DLD1 (cell line): ENCODE measurements around the gene GSTO1.

Experiments
- in situ Hi-C: cut with HindIII; loops from 2 replicates; pipeline ENCODE4 v1.10.0; 2017; ENCODE audit warnings: low sequenced_read_pairs

The GSTO1 gene

DNA sequence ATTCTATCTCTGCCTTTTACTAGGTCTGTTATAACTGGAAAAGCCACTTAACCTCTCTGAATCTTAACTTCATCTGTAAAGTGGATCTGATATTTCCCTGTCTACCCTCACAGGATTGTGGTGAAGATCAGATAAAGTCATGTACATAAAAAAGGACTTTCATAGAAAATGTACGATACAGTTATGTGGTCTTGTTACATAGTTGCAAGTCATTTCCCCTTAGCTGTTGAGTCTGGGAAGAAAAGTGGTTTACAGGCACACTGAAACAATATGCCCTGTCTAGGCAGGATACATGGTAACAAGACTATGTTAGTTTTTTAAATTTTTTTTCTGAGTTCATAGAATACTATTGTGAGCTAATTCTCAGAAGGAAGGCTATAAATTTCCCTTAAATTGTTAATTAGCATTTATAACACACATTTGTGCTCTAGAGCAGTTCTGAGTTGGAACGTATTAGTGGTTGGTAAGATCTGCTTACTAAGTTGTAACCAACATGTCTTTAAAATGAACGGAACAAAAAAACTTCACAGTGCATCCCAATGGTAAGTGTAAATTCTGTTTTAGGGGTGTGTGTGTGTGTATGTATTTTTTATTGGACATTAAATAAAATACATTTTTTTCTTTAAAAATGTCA lies 7.1 kb upstream of the GSTO1 start:
- in situ Hi-C loops, result loop anchor here (25.0 kb wide), 1 partner anchor 110 kb away; no protein-coding TSS in a partner anchor

DNA sequence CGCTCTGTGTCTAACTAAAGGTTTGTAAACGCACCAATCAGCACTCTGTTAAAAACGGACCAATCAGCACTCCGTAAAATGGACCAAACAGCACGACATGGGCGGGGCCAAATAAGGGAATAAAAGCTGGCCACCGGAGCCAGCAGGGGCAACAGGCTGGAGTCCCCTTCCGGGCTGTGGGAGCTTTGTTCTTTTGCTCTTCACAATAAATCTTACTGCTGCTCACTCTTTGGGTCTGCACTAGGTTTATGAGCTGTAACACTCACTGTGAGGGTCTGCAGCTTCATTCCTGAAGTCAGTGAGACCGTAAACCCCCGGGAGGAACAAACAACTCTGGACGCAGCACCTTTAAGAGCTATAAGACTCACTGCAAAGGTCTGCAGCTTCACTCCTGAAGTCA lies 5.8 kb upstream of the GSTO1 start:
- in situ Hi-C loops, result loop anchor here (25.0 kb wide), 1 partner anchor 112 kb away; no protein-coding TSS in a partner anchor

DNA sequence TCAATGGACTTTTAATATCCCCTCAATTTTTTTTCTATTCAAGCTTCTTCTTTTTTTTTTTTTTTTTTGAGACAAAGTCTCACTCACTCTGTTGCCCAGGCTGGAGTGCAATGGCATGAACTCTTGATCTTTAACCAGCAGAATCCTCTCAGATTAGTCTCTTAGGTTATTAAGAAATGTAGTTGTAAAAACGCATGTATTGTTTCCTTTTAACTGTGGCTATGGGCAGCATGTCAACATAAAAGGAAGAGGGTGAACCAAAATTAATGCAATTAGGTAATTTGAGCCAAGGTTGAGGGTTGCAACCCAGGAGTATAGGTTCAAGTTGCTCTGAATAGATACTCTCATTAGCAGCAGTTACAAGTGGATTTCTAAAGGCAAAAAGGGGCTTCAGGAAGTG lies 4.3 kb upstream of the GSTO1 start:
- in situ Hi-C loops, result no loop called here

DNA sequence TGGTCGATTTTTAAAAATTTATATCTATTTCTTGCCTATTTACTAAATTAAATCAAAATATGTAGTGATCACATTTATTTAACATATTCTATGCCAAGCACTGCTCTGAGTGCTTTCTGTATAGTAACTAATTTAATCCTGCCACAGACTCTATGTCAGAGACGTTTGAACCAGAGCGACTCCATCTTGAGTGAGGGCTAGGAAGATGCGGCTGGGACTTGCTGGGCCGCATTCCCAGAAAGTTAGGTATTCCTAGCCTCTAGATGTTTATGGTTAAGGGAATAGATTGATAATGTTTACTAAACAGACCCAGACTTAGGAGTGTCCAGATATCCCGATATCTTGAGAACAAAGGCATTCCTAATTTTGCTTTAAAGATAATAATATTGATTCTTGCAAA lies 3.2 kb upstream of the GSTO1 start:
- in situ Hi-C loops, result no loop called here

DNA sequence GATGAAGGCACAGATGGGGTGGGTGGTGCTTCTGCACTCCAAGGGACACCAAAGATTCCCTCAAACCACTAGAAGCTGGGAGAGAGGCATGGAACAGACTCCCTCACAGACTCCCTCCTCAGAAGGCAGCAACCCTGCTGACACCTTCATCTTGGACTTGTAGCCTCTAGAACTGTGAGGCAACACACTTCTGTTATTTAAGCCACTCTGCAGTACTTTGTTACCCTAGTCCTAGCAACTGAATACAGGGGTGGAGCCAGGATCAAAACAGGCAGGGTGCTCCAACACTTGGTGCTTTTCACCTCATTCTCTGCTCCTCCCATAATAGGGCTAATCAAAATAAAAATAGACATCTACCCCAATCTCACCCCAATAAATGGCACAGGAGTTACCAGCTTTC lies 2.3 kb upstream of the GSTO1 start:
- in situ Hi-C loops, result no loop called here

DNA sequence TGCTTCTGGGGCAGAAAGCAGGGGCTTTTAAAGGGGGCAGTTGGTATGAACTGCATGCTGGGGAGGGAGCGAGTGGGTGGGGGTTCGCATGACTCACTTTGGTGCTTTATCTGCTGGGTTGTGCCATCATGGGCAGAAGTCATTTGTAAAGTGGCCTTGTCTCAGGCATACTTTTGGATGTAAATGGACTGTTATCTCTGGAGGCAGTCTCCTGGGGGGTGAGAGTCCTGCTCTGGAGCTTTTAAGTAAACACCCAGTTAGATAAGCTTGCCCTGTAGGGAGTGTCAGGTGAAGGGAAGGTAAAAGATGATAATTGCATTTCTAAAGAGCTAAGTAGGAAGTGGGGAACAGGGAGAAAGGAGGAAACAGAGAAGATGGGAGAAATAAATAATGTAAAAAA lies 1.6 kb upstream of the GSTO1 start:
- in situ Hi-C loops, result no loop called here

DNA sequence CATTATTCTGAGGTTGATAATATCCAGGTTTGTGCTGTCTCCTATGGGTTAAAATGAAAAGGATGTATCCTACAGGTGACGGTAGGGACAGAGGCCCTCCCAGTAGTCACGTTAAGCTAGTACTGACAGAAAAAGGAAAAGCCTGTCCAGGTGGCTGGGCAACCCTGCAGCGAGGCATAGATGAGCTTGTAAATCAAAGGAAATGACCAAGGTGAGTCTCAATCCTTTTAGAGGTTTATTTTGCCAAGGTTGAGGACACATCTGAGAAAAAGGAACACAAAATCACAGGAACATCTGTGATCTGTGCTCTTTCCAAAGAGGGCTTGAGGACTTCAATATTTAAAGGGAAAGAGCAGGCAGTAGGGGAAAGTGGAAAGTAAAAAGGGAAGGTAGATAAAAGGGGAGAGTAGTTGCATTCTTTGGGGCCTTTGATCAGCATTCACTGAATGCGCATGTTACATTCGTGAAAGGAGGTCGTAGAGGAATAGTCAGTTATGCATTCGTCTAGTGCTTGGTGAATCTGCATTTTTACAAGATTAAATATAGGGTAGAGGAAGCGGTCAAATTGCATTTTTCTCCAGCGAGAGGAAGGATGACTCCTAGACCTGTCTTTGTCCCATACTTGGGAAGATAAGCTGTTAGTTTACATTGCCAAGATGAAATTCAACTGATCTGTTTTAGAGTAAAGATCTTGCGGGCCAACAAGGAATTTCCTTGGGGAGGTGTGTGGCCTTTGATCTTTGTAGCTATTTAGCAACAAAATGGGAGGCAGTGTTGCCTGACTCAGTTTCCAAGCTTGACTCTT lies 884 bp upstream of the GSTO1 start:
- in situ Hi-C loops, result no loop called here

DNA sequence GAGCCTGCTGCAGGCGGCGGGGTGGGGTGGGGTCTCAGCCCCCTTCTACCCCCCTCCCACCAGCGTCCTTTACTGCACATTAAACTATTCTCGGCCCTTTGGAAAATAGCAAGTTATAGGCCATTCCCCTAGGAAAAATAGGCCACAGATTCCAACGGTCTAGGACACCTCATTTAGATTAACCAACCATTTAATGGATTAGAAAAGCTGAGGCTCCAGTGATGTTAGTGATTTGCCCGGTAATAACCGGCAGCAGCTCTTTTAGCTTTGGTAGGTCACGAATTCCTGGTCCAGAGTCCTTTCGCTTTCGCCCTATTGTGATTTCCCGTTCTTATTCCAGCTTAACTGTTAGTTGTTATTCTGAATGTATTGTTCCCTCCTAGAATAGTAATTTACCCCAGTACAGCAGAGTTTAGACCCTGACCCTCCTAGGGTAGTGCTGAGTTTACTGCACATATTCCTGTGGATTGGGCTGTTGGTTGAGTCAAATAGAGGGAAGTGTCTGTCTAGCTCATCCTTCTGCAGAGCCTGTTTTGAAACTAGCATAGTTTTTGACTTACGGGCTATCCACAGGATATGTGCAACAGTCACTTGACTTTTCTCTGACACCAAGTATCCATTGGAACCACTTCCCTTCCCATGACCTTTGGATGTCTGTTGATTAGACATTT lies 754 bp downstream of the GSTO1 start:
- in situ Hi-C loops, result no loop called here

DNA sequence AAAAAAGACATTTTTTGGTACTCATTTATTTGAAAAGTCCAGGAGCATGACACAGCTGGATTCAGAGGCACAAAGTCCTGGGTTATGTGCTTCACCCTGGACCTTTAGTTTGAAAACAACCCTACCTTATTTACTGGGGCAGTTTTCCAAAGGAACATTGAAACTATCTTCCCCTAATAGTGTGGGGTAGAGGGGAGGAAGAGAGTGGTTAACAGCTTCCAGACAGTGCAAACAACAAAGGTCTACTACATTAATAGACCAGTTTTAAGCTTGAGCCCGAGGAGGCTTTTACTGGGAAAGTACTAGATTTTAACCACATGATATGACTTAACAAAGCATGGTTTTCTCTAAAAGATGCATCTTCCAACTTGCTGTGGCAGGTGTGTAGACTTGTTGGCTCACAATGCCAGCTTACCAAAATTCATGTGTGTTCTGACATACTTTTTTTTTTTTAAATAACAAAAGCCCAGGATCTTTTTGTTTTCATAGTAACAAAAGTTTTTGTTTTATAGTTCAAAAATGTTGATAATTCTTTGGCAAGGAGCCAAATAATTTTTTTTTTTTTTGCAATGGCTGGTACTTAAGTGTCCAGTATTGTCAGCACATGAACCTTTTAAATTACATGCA lies 1.8 kb downstream of the GSTO1 start:
- in situ Hi-C loops, result no loop called here

DNA sequence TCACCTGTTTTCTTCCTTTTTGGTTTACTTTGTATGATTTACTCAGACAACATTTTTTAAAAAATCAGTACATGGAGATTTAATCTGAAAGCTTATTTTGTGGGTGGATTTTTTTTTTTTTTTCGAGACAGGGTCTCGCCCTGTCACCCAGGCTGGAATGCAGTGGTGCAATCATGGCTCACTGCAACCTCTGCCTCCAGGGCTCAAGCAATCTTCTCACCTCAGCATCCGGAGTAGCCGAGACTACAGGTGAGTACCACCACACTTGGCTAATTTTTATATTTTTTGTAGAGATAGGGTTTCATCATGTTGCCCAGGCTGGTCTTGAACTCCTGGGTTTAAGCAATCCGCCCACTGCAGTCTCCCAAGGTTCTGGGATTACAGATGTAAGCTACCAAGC lies 2.5 kb downstream of the GSTO1 start:
- in situ Hi-C loops, result no loop called here

DNA sequence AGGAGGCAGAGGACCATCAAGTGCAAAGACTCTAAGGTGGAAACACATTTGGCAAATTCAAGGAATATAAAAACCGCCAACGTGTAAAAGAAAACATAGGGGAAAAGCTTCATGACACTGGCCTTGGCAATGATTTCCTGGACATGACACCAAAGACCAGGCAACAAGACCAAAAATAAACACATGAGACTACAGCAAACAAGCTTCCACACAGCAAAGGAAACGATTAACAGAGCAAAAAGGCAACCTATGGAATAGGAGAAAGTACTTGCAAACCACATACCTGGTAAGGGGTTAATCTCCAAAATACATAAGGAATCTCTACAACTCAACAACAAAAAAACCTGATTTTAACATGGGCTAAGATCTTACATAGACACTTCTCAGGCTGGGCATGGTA lies 3.5 kb downstream of the GSTO1 start:
- in situ Hi-C loops, result no loop called here

DNA sequence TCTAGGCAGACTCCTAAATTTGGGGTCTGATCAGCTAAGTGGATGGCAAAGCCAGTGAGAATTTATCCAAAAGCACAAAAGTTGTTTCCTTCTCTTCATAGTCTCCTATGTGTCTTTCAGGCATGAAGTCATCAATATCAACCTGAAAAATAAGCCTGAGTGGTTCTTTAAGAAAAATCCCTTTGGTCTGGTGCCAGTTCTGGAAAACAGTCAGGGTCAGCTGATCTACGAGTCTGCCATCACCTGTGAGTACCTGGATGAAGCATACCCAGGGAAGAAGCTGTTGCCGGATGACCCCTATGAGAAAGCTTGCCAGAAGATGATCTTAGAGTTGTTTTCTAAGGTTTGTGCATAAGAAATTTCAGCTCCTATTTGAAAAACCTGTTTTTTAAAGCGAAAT lies 4.8 kb downstream of the GSTO1 start:
- in situ Hi-C loops, result no loop called here

DNA sequence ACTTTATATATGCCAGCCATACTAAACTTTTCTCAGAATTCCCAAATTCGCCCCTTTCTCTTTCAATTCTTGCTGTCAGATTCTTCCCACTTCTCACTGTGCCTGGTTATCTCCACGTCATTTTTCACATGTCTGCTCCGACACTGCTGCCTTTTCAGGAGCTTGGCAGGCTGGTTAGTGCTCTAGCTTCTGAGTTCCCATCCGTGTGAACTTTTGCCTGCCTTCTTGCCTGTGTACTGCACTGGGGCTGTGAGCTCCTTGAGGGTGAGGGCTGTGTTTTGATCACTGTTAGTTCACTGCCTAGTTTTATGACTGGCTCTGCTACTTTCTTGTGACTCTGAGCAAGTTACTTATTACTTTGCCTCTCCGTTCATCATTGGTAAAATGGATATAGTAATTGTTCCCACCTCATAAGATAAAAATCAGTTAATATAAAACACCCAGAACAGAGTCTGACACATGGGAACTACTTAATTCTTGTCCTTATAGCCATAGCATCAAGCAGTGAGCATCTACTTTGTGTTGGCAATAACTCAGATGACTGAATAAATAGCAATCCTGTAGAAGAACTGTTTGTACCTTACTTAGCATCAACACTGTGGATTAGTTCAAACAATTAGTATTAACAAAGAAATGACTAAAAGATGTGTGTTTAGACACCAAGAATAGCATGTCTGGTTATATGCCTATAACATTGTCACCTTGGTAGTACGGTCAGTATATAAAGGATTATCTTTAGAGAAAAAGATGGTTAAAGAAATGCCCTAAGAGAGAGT lies 5.5 kb downstream of the GSTO1 start:
- in situ Hi-C loops, result no loop called here

DNA sequence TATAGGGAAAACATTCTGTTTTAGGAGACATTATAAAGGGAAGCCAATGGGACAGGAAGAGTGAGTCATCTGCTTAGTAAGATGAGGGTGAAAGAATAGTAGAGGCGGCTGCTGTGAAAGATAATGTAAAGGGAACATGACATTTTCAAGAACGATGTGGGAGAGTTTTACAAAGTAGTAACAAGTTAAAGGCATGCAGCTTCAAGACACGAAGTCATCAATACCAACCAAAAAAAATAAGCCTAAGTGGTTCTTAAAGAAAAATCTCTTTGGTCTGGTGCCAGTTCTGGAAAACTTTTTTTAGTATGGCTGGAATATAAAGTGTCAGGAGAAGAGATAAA lies 6.1 kb downstream of the GSTO1 start:
- in situ Hi-C loops, result no loop called here

DNA sequence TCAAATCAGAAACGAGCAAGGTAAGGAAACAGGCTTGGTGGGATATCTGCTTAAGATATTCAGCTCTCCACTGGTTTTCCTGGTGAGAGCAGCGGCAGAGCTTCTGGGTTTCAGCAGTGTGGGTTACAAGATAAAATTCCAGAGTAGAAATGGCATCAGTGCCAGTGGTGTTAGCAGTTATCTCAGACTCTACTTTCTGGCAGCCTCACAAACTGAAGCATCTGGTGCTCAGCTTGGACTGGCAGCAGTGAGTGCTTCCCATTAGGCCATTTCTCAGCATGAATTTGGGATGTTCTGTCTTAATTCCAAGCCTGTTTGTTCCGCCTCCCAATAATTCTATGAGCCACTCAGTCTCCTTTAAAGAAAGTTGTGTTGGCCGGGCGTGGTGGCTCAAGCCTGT lies 7.4 kb downstream of the GSTO1 start:
- in situ Hi-C loops, result no loop called here

DNA sequence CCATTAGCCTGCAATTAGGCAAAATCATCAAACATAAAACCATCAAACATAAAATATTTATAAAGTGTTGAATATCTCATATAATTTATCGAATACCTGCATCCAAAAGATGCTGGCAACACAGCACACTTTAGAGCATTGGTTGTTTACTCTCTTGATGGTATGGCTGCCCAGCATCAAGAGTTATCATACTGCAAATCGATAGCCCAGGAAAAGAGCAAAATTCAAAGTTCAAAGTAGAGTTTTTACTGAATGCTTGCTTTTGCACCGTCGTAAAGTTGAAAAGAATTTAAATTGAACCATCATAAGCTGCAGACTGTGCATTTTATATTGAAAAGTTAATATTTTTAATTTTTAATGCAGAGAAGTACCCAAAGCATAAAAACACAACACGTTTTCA lies 10.1 kb downstream of the GSTO1 start:
- in situ Hi-C loops, result no loop called here

DNA sequence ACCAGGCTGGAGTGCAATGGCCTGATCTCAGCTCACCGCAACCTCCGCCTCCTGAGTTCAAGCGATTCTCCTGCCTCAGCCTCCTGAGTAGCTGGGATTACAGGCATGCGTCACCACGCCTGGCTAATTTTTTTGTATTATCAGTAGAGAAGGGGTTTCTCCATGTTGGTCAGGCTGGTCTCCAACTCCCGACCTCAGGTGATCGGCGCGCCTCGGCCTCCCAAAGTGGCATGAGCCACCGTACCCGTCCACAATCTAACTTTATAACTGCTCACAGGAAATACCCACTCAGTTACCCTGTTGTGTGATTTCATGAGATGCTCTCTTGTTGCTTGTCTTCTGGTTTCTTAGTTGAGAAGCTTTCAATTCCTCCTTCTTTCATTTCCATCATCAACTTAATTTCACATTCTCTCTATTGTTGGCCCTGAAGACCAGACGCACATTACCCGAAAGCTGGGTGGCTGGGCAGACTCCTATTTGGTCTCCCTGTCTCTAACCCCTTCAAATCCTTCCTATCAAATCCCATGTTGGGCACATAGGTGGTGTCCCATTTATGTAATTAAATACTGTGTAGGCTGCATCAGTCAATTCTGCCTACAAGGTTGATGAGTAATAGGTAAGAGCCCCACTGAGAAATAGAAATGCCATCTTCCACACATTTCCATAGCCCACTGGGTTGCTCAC lies 13.2 kb downstream of the GSTO1 start:
- in situ Hi-C loops, result no loop called here

DNA sequence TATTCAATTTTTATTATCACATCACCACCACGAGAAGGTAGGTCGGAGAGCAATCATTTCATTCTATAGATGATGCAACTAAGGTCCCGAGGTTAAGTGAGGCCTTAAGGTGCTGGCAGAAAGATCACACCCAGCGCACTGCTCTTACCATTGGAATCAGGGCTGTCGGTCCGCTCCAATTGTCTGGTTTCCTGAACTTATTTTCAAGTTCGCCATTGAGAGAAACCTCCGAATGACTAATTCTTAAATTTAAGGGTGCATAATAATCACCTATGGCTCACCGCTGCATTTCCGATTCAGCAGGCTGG lies 13.7 kb downstream of the GSTO1 start:
- in situ Hi-C loops, result no loop called here

DNA sequence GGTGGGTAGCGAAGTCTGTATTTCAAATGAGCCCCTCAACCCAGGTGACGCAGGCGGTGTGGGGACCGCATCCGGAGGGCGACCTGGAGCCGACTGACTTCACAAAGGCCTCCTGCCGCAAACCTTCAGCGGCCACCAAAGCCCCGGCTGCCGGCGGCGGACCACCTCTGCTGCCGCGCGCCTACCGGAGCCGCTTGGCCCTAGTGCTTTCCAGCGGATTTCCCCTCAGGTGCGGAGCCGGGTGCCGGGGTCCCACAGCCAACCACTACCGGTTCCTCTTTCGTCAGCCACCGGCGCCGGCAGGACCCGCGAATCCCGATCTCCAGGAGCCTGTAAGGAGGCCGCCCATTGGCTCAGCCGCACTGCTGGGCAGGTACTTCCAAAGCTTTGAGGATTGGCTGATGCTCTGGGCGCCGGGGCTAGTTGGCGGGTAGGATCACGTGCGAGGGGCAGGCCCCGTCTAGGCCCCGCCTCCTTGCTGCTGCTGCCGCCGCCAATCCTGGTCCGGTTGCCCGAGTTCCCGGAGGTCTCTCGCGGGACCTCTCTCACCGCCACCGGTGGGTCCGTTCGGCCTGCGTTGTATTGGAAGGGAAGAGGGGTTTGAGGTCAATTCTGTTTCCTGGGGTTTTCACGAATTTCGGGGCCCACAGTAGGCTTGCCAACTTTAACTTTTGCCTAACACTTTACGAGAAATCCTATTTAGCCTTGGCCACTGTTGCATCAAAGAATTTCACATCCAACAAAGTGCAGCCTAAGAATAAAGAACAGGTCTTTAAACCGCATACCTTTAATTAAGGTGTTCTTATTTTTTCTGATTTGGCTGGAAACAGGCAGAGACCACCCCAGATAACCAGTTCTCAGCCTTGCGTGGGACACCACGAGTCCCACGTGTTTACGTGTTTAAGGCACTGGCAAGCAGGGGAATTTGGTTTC lies 14.3 kb downstream of the GSTO1 start, which contains the start of gene GSTO2:
TSS of gene GSTO2 (plus strand) at position 472 of the 933 bp plus-strand sequence. CDS start 5,732 bp downstream, outside the sequence.
- in situ Hi-C loops, result no loop called here
